Smooth muscle cell of the brain vasculature (primary cell): ENCODE data around the gene ZDHHC14.
"Not testable (repeated sequence)": the region's sequence is repeated elsewhere in the genome, so short reads cannot be mapped to it uniquely, and the experiment has no call there.

Experiments
- DNase-seq: peaks from one replicate; pipeline ENCODE4 v3.0.0-alpha.2; 2012; ENCODE audit warnings: low read depth, low spot score

The ZDHHC14 gene

GRCh38 chr6:157464653-157465535 lies 83.9 kb downstream of the ZDHHC14 start:
- no peak for DNase-seq

GRCh38 chr6:157466342-157466648 lies 85.3 kb downstream of the ZDHHC14 start:
- no peak for DNase-seq

- DNase-seq: not testable (repeated sequence)
Observed at GRCh38 chr6:157467339-157467738, 86.3 kb downstream of the ZDHHC14 start.

GRCh38 chr6:157468054-157468453 lies 87.1 kb downstream of the ZDHHC14 start:
- DNase-seq: no peak

- DNase-seq: no peak
Observed at GRCh38 chr6:157468574-157468973, 87.6 kb downstream of the ZDHHC14 start.

GRCh38 chr6:157469378-157469777 lies 88.4 kb downstream of the ZDHHC14 start:
- no peak for DNase-seq

- no peak for DNase-seq
Observed at GRCh38 chr6:157471077-157471686, 90.2 kb downstream of the ZDHHC14 start.

GRCh38 chr6:157471895-157472686 lies 91.1 kb downstream of the ZDHHC14 start:
- DNase-seq: no peak

GRCh38 chr6:157476797-157477196 lies 95.8 kb downstream of the ZDHHC14 start:
- no peak for DNase-seq

- no peak for DNase-seq
Observed at GRCh38 chr6:157478926-157479325, 97.9 kb downstream of the ZDHHC14 start.

GRCh38 chr6:157479464-157480303 lies 98.7 kb downstream of the ZDHHC14 start:
- DNase-seq: no peak

GRCh38 chr6:157481189-157481864 lies 100.3 kb downstream of the ZDHHC14 start:
- no peak for DNase-seq

GRCh38 chr6:157481865-157482249 lies 100.9 kb downstream of the ZDHHC14 start:
- no peak for DNase-seq

GRCh38 chr6:157483770-157484169 lies 102.8 kb downstream of the ZDHHC14 start:
- no peak for DNase-seq

GRCh38 chr6:157484181-157484580 lies 103.2 kb downstream of the ZDHHC14 start:
- DNase-seq: no peak

GRCh38 chr6:157486572-157486971 lies 105.6 kb downstream of the ZDHHC14 start:
- no peak for DNase-seq

GRCh38 chr6:157487110-157487773 lies 106.3 kb downstream of the ZDHHC14 start:
- no peak for DNase-seq

- DNase-seq: no peak
Observed at GRCh38 chr6:157488058-157488457, 107.1 kb downstream of the ZDHHC14 start.

GRCh38 chr6:157488716-157489118 lies 107.7 kb downstream of the ZDHHC14 start:
- DNase-seq: no peak

GRCh38 chr6:157490611-157491269 lies 109.8 kb downstream of the ZDHHC14 start:
- no peak for DNase-seq
